ENCODE results near the gene CACNA2D1. TPM values are rescaled to one million over a fixed set of nuclear protein-coding genes. Genes with fewer than 3 reads are reported as not detected.

Gene CACNA2D1
- total and polyA plus RNA-seq, 9 of the 15 experiments (the other 6 are each of a cell fraction or from before 2014, with no cell fraction given), result 0.49 TPM; not detected in 8

DNA sequence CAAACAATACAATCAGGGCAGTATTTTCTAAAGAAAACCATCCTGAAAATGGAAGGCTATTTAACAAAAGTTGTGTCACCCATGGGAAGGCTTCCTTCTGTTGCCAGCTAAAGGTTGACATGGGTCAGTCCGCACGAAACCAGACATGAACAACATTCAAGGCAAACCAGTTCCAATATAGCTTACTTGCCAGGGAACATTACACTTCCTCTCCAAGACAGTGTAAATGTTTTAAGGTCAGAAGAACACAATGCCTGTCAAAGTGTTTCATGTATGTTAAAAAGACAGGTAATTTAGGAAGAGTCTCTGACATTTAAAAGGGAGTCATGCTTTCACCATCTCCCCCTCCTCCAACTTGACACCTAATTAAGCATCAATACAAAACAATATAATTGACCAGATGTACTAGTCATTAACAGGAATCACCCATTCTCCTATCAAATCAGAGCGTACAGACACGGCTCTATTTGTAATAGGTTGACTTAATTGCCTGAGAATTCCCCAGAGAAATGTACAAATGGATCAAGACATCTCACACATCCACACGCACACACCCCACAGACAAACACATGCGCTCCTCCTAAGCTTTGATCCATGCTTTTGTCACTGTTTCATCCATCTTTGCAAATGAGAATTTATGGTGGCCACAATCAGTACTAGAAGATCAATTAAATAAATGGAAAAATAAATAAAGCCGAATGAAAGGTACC lies 69.5 kb downstream of the CACNA2D1 start:
- TF ChIP-seq ZNF717 (CRISPR knock-in tag; IDR thresholded peaks at IDR 0.05), result no peak
- no peak for TF ChIP-seq SIX5 (IDR thresholded peaks at IDR 0.05; ENCODE audit: borderline replicate concordance in 1 of 2, insufficient read depth in 1 of 2, low read depth in 1 of 2, low read length in 2 of 2)
- TF ChIP-seq BRD9 (IDR thresholded peaks at IDR 0.05; ENCODE audit: low read depth, partially characterized antibody), result no peak
- TF ChIP-seq ZNF764 (CRISPR knock-in tag; IDR thresholded peaks at IDR 0.05; ENCODE audit: low read depth), result no peak
- no peak for TF ChIP-seq TEAD2 (tag; IDR thresholded peaks at IDR 0.05)
- no peak for TF ChIP-seq RBM15 (IDR thresholded peaks at IDR 0.05; ENCODE audit: insufficient read depth, low read length)
- no peaks in the 10 kb centered on the region; the same call in 1 of the 2 replicates for H3K9me3 ChIP-seq (replicated peaks; ENCODE audit: control insufficient read depth, insufficient read depth, low read depth, low read length)
- H3K27me3 ChIP-seq (ENCODE audit: control insufficient read depth in 2 of 2, insufficient read depth in 2 of 2, low read length in 2 of 2), result no peaks in the 10 kb centered on the region
- no peaks in the 10 kb centered on the region for H4K20me1 ChIP-seq (replicated peaks; ENCODE audit: control insufficient read depth, insufficient read depth, low read length)
- DNase-seq (ENCODE audit: extremely low read depth in 1 of 4, low spot score in 3 of 4) (no peak), ATAC-seq (no peak), FAIRE-seq (no peak)
- no peak overlapping the region for H3K9ac ChIP-seq (ENCODE audit: insufficient read depth in 1 of 2, low read depth in 2 of 2, low read length in 2 of 2)
- WGBS (ENCODE audit: insufficient coverage, low coverage, missing lambda C conversion rate), result under 1% methylated on average over 7 of the region's 7 CpGs
- no peak overlapping the region for H3K4me3 ChIP-seq
- intact Hi-C loops (cut with micrococcal nuclease) (no loop called here), in situ Hi-C loops (cut with MboI) (no loop called here)
- H3K9me1 ChIP-seq (ENCODE audit: control insufficient read depth, insufficient read depth, low read length), result no peaks in the 10 kb centered on the region
- H2AFZ ChIP-seq (ENCODE audit: low read depth, low read length), result no peak overlapping the region
- no peaks in the 10 kb centered on the region for H3K4me1 ChIP-seq (replicated peaks in 1 of 2; ENCODE audit: control insufficient read depth in 2 of 2, insufficient read depth in 2 of 2, low read length in 2 of 2)
- CTCF ChIA-PET (ENCODE audit: low intra/inter-chr PET ratio), result no interaction called here
- no peak overlapping the region for H3K4me2 ChIP-seq (ENCODE audit: insufficient read depth, low read length)
- POLR2A ChIA-PET, result no interaction called here
- no TSS peak for BruUV-seq (replicated peaks)
- H3K36me3 ChIP-seq (ENCODE audit: control insufficient read depth, insufficient read depth, low read length), result no peaks in the 10 kb centered on the region
- H3K79me2 ChIP-seq (ENCODE audit: control insufficient read depth, insufficient read depth, low read length), result no peaks in the 10 kb centered on the region
- H3K27ac ChIP-seq (ENCODE audit: extremely low read depth, low read depth, low read length), result no peak overlapping the region

- no peaks in the 10 kb centered on the region for H3K27me3 ChIP-seq (ENCODE audit: control insufficient read depth in 2 of 2, insufficient read depth in 2 of 2, low read length in 2 of 2)
- H3K9ac ChIP-seq (ENCODE audit: insufficient read depth in 1 of 2, low read depth in 2 of 2, low read length in 2 of 2), result no peak overlapping the region
- no peak for ATAC-seq
- no TSS peak for BruUV-seq (replicated peaks)
- H3K79me2 ChIP-seq (ENCODE audit: control insufficient read depth, insufficient read depth, low read length), result no peaks in the 10 kb centered on the region
- intact Hi-C loops (cut with micrococcal nuclease) (no loop called here), in situ Hi-C loops (cut with MboI) (no loop called here)
- no peaks in the 10 kb centered on the region for H3K36me3 ChIP-seq (ENCODE audit: control insufficient read depth, insufficient read depth, low read length)
- DNase-seq (ENCODE audit: extremely low read depth in 1 of 4, low spot score in 3 of 4), result no peak
- H2AFZ ChIP-seq (ENCODE audit: low read depth, low read length), result no peak overlapping the region
- H3K9me1 ChIP-seq (ENCODE audit: control insufficient read depth, insufficient read depth, low read length), result no peaks in the 10 kb centered on the region
- no peak overlapping the region for H3K4me3 ChIP-seq
- H3K27ac ChIP-seq (ENCODE audit: extremely low read depth, low read depth, low read length), result no peak overlapping the region
- H4K20me1 ChIP-seq (replicated peaks; ENCODE audit: control insufficient read depth, insufficient read depth, low read length), result no peaks in the 10 kb centered on the region
- H3K4me1 ChIP-seq (replicated peaks in 1 of 2; ENCODE audit: control insufficient read depth in 2 of 2, insufficient read depth in 2 of 2, low read length in 2 of 2), result no peaks in the 10 kb centered on the region
- POLR2A ChIA-PET, result no interaction called here
- no peaks in the 10 kb centered on the region for H3K9me3 ChIP-seq (replicated peaks; ENCODE audit: control insufficient read depth, insufficient read depth, low read depth, low read length)
- TF ChIP-seq HDAC3 (IDR thresholded peaks at IDR 0.05; ENCODE audit: borderline replicate concordance, partially characterized antibody), result no peak
- TF ChIP-seq FOSL1 (tag; conservative IDR thresholded peaks at IDR 0.05), result no peak
- no peak for TF ChIP-seq ZFX (CRISPR knock-in tag; IDR thresholded peaks at IDR 0.05)
- no peak for TF ChIP-seq KLF13 (tag; IDR thresholded peaks at IDR 0.05; ENCODE audit: borderline replicate concordance, low read depth)
- no peak for TF ChIP-seq ZNF316 (IDR thresholded peaks at IDR 0.05)
- no peak for TF ChIP-seq MEIS2 (IDR thresholded peaks at IDR 0.05; ENCODE audit: partially characterized antibody)
- TF ChIP-seq, protein P1, sequence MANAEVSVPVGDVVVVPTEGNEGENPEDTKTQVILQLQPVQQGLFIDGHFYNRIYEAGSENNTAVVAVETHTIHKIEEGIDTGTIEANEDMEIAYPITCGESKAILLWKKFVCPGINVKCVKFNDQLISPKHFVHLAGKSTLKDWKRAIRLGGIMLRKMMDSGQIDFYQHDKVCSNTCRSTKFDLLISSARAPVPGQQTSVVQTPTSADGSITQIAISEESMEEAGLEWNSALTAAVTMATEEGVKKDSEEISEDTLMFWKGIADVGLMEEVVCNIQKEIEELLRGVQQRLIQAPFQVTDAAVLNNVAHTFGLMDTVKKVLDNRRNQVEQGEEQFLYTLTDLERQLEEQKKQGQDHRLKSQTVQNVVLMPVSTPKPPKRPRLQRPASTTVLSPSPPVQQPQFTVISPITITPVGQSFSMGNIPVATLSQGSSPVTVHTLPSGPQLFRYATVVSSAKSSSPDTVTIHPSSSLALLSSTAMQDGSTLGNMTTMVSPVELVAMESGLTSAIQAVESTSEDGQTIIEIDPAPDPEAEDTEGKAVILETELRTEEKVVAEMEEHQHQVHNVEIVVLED (CRISPR knock-in tag; IDR thresholded peaks at IDR 0.05), result no peak
- no peak for FAIRE-seq
- no peak overlapping the region for H3K4me2 ChIP-seq (ENCODE audit: insufficient read depth, low read length)
- 4% methylated on average over 2 of the region's 2 CpGs for WGBS (ENCODE audit: insufficient coverage, low coverage, missing lambda C conversion rate)
- CTCF ChIA-PET (ENCODE audit: low intra/inter-chr PET ratio), result no interaction called here
These were observed 78.9 kb downstream of the CACNA2D1 start for GRCh38 chr7:82364671-82365070.

Data from K562 (cell line).